ENCODE results near the gene PRM1.

Gene PRM1

GRCh38 chr16:11271610-11272009, 9.5 kb downstream of the PRM1 start:
- DNase-seq, result no peak

GRCh38 chr16:11270602-11271162, 10.4 kb downstream of the PRM1 start:
- no peak for DNase-seq

- no peak for DNase-seq
Measured at GRCh38 chr16:11268921-11269375, 12.2 kb downstream of the PRM1 start, which contains the start of gene TNP2. Gene TNP2, minus strand, starts transcription at chr16:11269325. Its CDS starts 63 bp downstream, at chr16:11269262.

- DNase-seq, result no peak
Measured at GRCh38 chr16:11265124-11265523, 16.0 kb downstream of the PRM1 start.

- DNase-seq, result no peak
Measured at GRCh38 chr16:11264155-11264832, 16.8 kb downstream of the PRM1 start.

GRCh38 chr16:11263737-11264136, 17.4 kb downstream of the PRM1 start:
- no peak for DNase-seq

- no peak for DNase-seq
Measured at GRCh38 chr16:11262915-11263314, 18.2 kb downstream of the PRM1 start.

- no peak for DNase-seq
Measured at GRCh38 chr16:11260596-11260966, 20.5 kb downstream of the PRM1 start.

GRCh38 chr16:11259655-11260595, 21.2 kb downstream of the PRM1 start:
- no peak for DNase-seq

GRCh38 chr16:11258553-11259492, 22.3 kb downstream of the PRM1 start:
- no peak for DNase-seq

- peak; percentile 62 for DNase-seq
Measured at GRCh38 chr16:11257131-11257938, 23.8 kb downstream of the PRM1 start.

- no peak for DNase-seq
Measured at GRCh38 chr16:11256661-11257130, 24.4 kb downstream of the PRM1 start.

GRCh38 chr16:11255737-11256660, 25.1 kb downstream of the PRM1 start, which contains the start of gene SOCS1:
Gene SOCS1, minus strand, starts transcription at chr16:11256204. Its CDS starts 726 bp downstream, at chr16:11255478.
- peak; percentile 91 for DNase-seq

GRCh38 chr16:11254913-11255736, 26.0 kb downstream of the PRM1 start:
- peak; percentile 76 for DNase-seq

- peak; percentile 37 for DNase-seq
Measured at GRCh38 chr16:11253995-11254912, 26.9 kb downstream of the PRM1 start.

- DNase-seq, result peak; percentile 59
Measured at GRCh38 chr16:11253009-11253994, 27.8 kb downstream of the PRM1 start.

GRCh38 chr16:11252482-11252931, 28.6 kb downstream of the PRM1 start:
- DNase-seq, result peak; percentile 36
